Bronchial epithelial cell (primary cell): ENCODE results near the gene GFI1. TPM values are rescaled to one million over a fixed set of nuclear protein-coding genes. Genes with fewer than 3 reads are reported as not detected.

ENCODE experiments used
- DNase-seq: peaks from one replicate; pipeline ENCODE4 v3.0.0-alpha.2; 2010; ENCODE audit warnings: low read depth
- FAIRE-seq: peaks from 2 replicates; lab custom pipeline; 2011; peaks lifted over from hg19 to GRCh38; lab: Jason Lieb, UNC
- H3K27me3 ChIP-seq: 2 replicates; pipeline ENCODE4 v1.5.1; 2011; ENCODE audit warnings: low read length; ENCODE audit not compliant: control insufficient read depth, insufficient read depth
- H3K36me3 ChIP-seq: 2 replicates; pipeline ENCODE4 v1.5.1; 2011; ENCODE audit warnings: low read length; ENCODE audit not compliant: control insufficient read depth, insufficient read depth
- H3K4me3 ChIP-seq: 2 replicates; pipeline ENCODE4 v1.5.1; 2011; ENCODE audit warnings: mild to moderate bottlenecking, low read depth, low read length, control low read depth
- CTCF ChIP-seq: IDR thresholded peaks from 2 replicates; pipeline ENCODE4 v1.5.1; 2011; ENCODE audit warnings: mild to moderate bottlenecking, moderate library complexity, low read length, control low read depth, inconsistent platforms; ENCODE audit not compliant: insufficient read depth, severe bottlenecking
- total RNA-seq: library from RNA; depleted of rRNA; stranded (reverse); fragments of >200 nt; gene quantifications from 2 replicates; pipeline ENCODE4 v1.2.1, GENCODE V29; 2014

Gene GFI1
- total RNA-seq, 1 donor from 2014 or later = under 0.01 TPM

- H3K27me3 ChIP-seq = no peaks in the 10 kb centered on the region
- no peak overlapping the region for H3K4me3 ChIP-seq
- DNase-seq (no peak), FAIRE-seq (no peak)
- no peak for TF ChIP-seq CTCF
- no peaks in the 10 kb centered on the region for H3K36me3 ChIP-seq
These were observed 7.9 kb upstream of the GFI1 start for GRCh38 chr1:92494485-92495141.

GRCh38 chr1:92493139-92493538, 6.4 kb upstream of the GFI1 start:
- no peak for DNase-seq
- no peak for FAIRE-seq
- no peak overlapping the region for H3K4me3 ChIP-seq
- H3K27me3 ChIP-seq = peaks cover 2% of the 10 kb centered on the region
- no peak for TF ChIP-seq CTCF
- no peaks in the 10 kb centered on the region for H3K36me3 ChIP-seq

GRCh38 chr1:92488832-92489231, 2.1 kb upstream of the GFI1 start:
- H3K4me3 ChIP-seq = no peak overlapping the region
- DNase-seq (no peak), FAIRE-seq (no peak)
- no peaks in the 10 kb centered on the region for H3K36me3 ChIP-seq
- peaks cover 26% of the 10 kb centered on the region for H3K27me3 ChIP-seq
- no peak for TF ChIP-seq CTCF

GRCh38 chr1:92488416-92488815, 1.7 kb upstream of the GFI1 start:
- no peak for DNase-seq
- H3K27me3 ChIP-seq = peaks cover 30% of the 10 kb centered on the region
- H3K36me3 ChIP-seq = no peaks in the 10 kb centered on the region
- FAIRE-seq = no peak
- TF ChIP-seq CTCF = no peak
- H3K4me3 ChIP-seq = no peak overlapping the region

- no peak for TF ChIP-seq CTCF
- H3K4me3 ChIP-seq = no peak overlapping the region
- H3K36me3 ChIP-seq = no peaks in the 10 kb centered on the region
- FAIRE-seq (no peak), DNase-seq (no peak)
- H3K27me3 ChIP-seq = peaks cover 43% of the 10 kb centered on the region
These were observed 417 bp upstream of the GFI1 start for GRCh38 chr1:92487078-92487605.
